ENCODE results near the gene DKKL1.
A peak's percentile ranks its signal among the peaks of the same experiment; 100 is the strongest.
"Not testable (repeated sequence)": the region's sequence is repeated elsewhere in the genome, so short reads cannot be mapped to it uniquely, and the experiment has no call there.

DKKL1 gene

GRCh38 chr19:49362048-49362928 is 1.4 kb upstream of the DKKL1 start, which contains the start of gene TEAD2:
TEAD2 (minus strand) TSS chr19:49362416; CDS start chr19:49360075, 2,341 bp downstream.
- no peak for DNase-seq (ENCODE audit: low read depth)

GRCh38 chr19:49362929-49363267 is 779 bp upstream of the DKKL1 start:
- no peak for DNase-seq (ENCODE audit: low read depth)

- no peak for DNase-seq (ENCODE audit: low read depth)
Observed at GRCh38 chr19:49364083-49364737, 533 bp downstream of the DKKL1 start.

GRCh38 chr19:49366110-49366509 is 2.4 kb downstream of the DKKL1 start:
- DNase-seq (ENCODE audit: low read depth): no peak

- no peak for DNase-seq (ENCODE audit: low read depth)
Observed at GRCh38 chr19:49368711-49369358, 5.2 kb downstream of the DKKL1 start.

GRCh38 chr19:49371184-49371583 is 7.5 kb downstream of the DKKL1 start:
- no peak for DNase-seq (ENCODE audit: low read depth)

GRCh38 chr19:49373174-49373573 is 9.5 kb downstream of the DKKL1 start:
- not testable (repeated sequence) for DNase-seq (ENCODE audit: low read depth)

- DNase-seq (ENCODE audit: low read depth): no peak
Observed at GRCh38 chr19:49374665-49375434, 11.2 kb downstream of the DKKL1 start.

GRCh38 chr19:49378512-49378911 is 14.8 kb downstream of the DKKL1 start:
- no peak for DNase-seq (ENCODE audit: low read depth)

- no peak for DNase-seq (ENCODE audit: low read depth)
Observed at GRCh38 chr19:49380391-49380790, 16.7 kb downstream of the DKKL1 start.

- DNase-seq (ENCODE audit: low read depth): no peak
Observed at GRCh38 chr19:49382639-49383038, 19.0 kb downstream of the DKKL1 start.

GRCh38 chr19:49383599-49383998 is 19.9 kb downstream of the DKKL1 start:
- no peak for DNase-seq (ENCODE audit: low read depth)

- DNase-seq (ENCODE audit: low read depth): no peak
Observed at GRCh38 chr19:49387936-49388372, 24.3 kb downstream of the DKKL1 start, which contains the start of gene KASH5. KASH5 (plus strand) TSS chr19:49388249; CDS start chr19:49390884, 2,635 bp downstream.

GRCh38 chr19:49389406-49389805 is 25.7 kb downstream of the DKKL1 start:
- no peak for DNase-seq (ENCODE audit: low read depth)

GRCh38 chr19:49390131-49390928 is 26.7 kb downstream of the DKKL1 start:
- DNase-seq (ENCODE audit: low read depth): no peak

- no peak for DNase-seq (ENCODE audit: low read depth)
Observed at GRCh38 chr19:49390929-49391359, 27.3 kb downstream of the DKKL1 start.

- DNase-seq (ENCODE audit: low read depth): peak; percentile 19
Observed at GRCh38 chr19:49391581-49392399, 28.1 kb downstream of the DKKL1 start.

- DNase-seq (ENCODE audit: low read depth): no peak
Observed at GRCh38 chr19:49393881-49394280, 30.2 kb downstream of the DKKL1 start.

- no peak for DNase-seq (ENCODE audit: low read depth)
Observed at GRCh38 chr19:49395581-49396407, 32.1 kb downstream of the DKKL1 start.
